Upper lobe of right lung (tissue), 1 donor: ENCODE data around the gene FAM177B. TPM values are rescaled to one million over a fixed set of nuclear protein-coding genes. Genes with fewer than 3 reads are reported as not detected.

Source experiments
- ATAC-seq: fragments of 200-7000 bp; cut with Tn5 transposase; one replicate; pipeline ENCODE4 v1.9.1; 2020; ENCODE audit warnings: mild to moderate bottlenecking, moderate library complexity
- DNase-seq: peaks from one replicate; pipeline ENCODE4 v3.0.0-alpha.2; 2020
- H3K27ac ChIP-seq: fragments of 200-600 bp; one replicate; pipeline ENCODE4 v1.8.0; 2022
- H3K27me3 ChIP-seq: fragments of 200-600 bp; one replicate; pipeline ENCODE4 v1.8.0; 2022; ENCODE audit warnings: mild to moderate bottlenecking
- H3K36me3 ChIP-seq: fragments of 200-600 bp; one replicate; pipeline ENCODE4 v1.8.0; 2022
- H3K4me1 ChIP-seq: fragments of 200-600 bp; one replicate; pipeline ENCODE4 v1.8.0; 2022
- H3K4me3 ChIP-seq: fragments of 200-600 bp; one replicate; pipeline ENCODE4 v1.8.0; 2022; ENCODE audit warnings: mild to moderate bottlenecking
- H3K9me3 ChIP-seq: fragments of 200-600 bp; one replicate; pipeline ENCODE4 v1.8.0; 2022
- intact Hi-C: fragments of 100-400 bp; cut with DNase I; formaldehyde crosslinking; loops from one replicate; pipeline ENCODE4 v1.11.0; 2022
- total RNA-seq: library from RNA; stranded (reverse); fragmentation: NEBNext Ultra II Directional; extraction: Animal tissue kit (Norgen Biotek cat#: 25700); gene quantifications from one replicate; pipeline ENCODE4 v1.2.1, GENCODE V29; 2021
- TF ChIP-seq, protein P1 (sequence below): fragments of 200-600 bp; IDR thresholded peaks from one replicate; pipeline ENCODE4 v1.8.0; 2022; ENCODE audit warnings: antibody characterized with exemption
- donor health status: DM: no; HTN: yes; CAD: no; lungs with severe emphysema.

FAM177B gene
- total RNA-seq, 1 donor from 2014 or later = 0.20 TPM

DNA sequence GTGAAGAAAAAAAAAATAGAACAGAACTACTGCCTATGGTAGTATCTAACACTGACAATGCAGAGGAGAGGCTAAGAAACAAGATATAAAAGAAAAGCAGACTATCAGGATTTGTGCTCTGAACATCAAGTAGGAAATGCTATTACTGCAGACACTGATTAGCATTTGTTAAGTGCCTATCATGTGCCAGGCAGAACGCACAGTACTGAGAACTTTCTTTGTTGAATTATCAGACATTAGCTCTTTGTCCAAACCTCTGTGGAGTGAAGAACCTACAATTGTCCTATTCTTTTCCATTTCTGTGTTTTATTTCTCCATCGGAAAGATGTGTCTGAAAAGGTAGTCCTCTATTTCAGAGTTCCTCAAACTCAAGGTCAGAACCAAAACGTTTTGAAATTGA is 47.4 kb downstream of the FAM177B start:
- no peak for ATAC-seq
- H3K4me3 ChIP-seq = no peak overlapping the region
- intact Hi-C loops = no loop called here

DNA sequence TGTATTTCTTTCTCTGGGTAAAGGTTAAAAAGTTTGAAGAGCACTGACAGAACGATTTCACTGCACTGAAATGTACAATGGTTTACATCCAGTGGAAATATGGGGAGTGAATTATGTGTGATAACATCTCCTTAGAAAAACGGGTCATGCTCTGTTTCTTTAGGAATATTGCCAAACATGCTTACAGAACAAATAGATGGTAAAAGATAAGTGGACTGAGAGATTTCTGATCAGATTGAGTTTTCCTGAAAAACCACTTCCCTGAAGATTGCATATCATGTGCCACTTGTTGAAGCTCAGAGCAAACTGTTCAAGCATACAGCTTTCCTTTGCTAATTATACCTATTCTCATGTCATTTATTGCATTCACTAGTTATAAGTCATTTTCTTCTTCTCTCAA is 47.9 kb downstream of the FAM177B start:
- no peaks in the 10 kb centered on the region for H3K36me3 ChIP-seq
- no peak overlapping the region for H3K27ac ChIP-seq
- H3K9me3 ChIP-seq = no peaks in the 10 kb centered on the region
- ATAC-seq = no peak
- DNase-seq = no peak
- no peaks in the 10 kb centered on the region for H3K27me3 ChIP-seq
- H3K4me3 ChIP-seq = no peak overlapping the region
- peaks cover 20% of the 10 kb centered on the region for H3K4me1 ChIP-seq
- intact Hi-C loops = no loop called here
- TF ChIP-seq, protein P1, sequence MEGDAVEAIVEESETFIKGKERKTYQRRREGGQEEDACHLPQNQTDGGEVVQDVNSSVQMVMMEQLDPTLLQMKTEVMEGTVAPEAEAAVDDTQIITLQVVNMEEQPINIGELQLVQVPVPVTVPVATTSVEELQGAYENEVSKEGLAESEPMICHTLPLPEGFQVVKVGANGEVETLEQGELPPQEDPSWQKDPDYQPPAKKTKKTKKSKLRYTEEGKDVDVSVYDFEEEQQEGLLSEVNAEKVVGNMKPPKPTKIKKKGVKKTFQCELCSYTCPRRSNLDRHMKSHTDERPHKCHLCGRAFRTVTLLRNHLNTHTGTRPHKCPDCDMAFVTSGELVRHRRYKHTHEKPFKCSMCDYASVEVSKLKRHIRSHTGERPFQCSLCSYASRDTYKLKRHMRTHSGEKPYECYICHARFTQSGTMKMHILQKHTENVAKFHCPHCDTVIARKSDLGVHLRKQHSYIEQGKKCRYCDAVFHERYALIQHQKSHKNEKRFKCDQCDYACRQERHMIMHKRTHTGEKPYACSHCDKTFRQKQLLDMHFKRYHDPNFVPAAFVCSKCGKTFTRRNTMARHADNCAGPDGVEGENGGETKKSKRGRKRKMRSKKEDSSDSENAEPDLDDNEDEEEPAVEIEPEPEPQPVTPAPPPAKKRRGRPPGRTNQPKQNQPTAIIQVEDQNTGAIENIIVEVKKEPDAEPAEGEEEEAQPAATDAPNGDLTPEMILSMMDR = no peak

More for the DNA sequence above, 47.4 kb downstream of the FAM177B start:
- Histone ChIP-seq H3K36me3 (no peaks in the 10 kb centered on the region), H3K4me1 (peaks cover 20% of the 10 kb centered on the region), H3K27ac (no peak overlapping the region), H3K9me3 (no peaks in the 10 kb centered on the region), H3K27me3 (no peaks in the 10 kb centered on the region)
- TF ChIP-seq, protein P1 = no peak
- no peak for DNase-seq

DNA sequence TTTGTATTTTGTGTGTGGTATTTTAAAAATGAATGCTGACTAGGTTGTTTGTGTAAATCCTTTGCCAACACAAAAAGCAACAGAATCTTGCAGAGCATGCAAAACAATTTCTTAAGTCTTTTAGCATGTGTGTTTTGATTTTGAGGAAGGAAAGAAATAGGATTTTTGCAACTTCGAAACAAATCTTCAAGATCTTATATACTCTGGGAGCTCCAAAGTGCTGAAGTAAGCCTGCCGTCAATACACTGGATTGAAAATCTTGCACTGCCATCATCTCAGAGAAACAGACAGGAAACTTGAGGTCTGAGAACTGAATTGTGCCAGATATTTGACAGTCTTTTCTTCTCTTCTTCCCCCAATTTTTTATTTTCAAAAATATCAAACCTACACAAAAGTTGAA is 48.5 kb downstream of the FAM177B start:
- Histone ChIP-seq H3K4me1 (peaks cover 20% of the 10 kb centered on the region), H3K36me3 (no peaks in the 10 kb centered on the region), H3K9me3 (no peaks in the 10 kb centered on the region), H3K4me3 (no peak overlapping the region), H3K27ac (no peak overlapping the region), H3K27me3 (no peaks in the 10 kb centered on the region)
- intact Hi-C loops = no loop called here
- ATAC-seq = no peak
- no peak for DNase-seq
- TF ChIP-seq, protein P1 = no peak

DNA sequence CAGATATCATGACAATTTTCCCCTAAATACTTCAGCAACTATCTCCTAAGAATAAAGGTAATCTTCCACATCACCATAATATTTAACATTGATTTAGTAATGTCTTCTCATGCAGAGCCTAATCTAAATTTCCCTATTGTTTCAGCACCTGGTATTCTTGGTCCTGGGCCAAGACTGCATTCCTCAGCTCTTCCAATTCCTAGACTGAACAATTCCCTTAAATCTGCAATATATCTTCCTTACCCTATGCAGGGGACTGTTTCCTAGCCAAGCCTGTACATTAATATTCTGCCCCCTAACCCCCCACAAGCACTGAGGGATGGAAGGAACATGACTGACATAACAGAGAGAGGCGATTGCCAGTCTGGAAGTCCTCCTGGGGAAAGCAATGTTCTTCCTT is 49.1 kb downstream of the FAM177B start:
- Histone ChIP-seq H3K36me3 (no peaks in the 10 kb centered on the region), H3K4me3 (no peak overlapping the region), H3K9me3 (no peaks in the 10 kb centered on the region), H3K27me3 (no peaks in the 10 kb centered on the region), H3K4me1 (peaks cover 20% of the 10 kb centered on the region), H3K27ac (no peak overlapping the region)
- DNase-seq (no peak), ATAC-seq (no peak)
- intact Hi-C loops = no loop called here
- TF ChIP-seq, protein P1 = no peak

DNA sequence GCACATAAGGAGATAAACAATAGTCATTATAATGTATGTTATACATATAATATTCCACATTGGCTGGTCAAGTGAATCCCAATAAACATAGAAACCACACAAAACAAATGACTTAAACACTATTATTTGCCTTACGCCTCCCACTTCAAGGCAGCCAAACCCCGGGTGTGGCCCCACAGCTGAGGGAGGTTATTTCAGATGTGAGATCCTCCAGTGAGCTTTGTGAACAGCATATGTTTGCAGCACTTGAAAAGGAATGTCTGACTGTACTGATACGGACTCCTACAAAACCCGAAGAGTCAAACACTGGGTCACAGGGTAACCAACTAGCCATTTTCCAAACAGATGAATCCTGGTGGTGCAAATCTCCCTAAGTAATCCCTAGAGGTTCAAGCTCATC is 50.7 kb downstream of the FAM177B start:
- H3K4me3 ChIP-seq = no peak overlapping the region
- peaks cover 20% of the 10 kb centered on the region for H3K4me1 ChIP-seq
- TF ChIP-seq, protein P1 = no peak
- ATAC-seq (no peak), DNase-seq (no peak)
- no peaks in the 10 kb centered on the region for H3K27me3 ChIP-seq
- no peaks in the 10 kb centered on the region for H3K36me3 ChIP-seq
- H3K9me3 ChIP-seq = no peaks in the 10 kb centered on the region
- no peak overlapping the region for H3K27ac ChIP-seq
- intact Hi-C loops = no loop called here
